ENCODE data around the gene SMIM14. TPM values are rescaled to one million over a fixed set of nuclear protein-coding genes. Genes with fewer than 3 reads are reported as not detected.
"Not testable (repeated sequence)": the region's sequence is repeated elsewhere in the genome, so short reads cannot be mapped to it uniquely, and the experiment has no call there.

Gene SMIM14
- total RNA-seq, 6 experiments from 2014 or later = 54.0 to 224 (median 124) TPM

DNA sequence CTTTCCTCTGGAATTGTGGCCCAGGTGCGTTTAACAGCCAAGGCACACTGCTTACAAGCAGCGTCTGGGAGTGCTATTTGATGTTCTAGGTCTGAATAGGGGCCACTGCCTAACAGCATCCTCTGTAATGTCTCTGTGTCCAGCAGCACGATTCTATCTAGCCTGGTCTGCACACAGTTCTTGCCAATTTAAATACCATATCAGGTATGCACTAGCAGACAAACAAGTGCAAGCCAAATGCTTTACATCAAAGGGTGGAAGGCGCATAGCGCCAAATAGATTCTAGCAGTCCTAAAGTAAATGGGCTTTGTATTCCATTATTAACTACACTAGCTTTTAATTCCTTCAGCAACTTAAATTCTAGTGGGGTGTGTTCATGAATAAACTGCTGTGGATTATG lies 95.6 kb downstream of the SMIM14 start:
- no peak for DNase-seq
- Histone ChIP-seq H3K4me3 (no peak overlapping the region), H3K27ac (peak overlapping the region in 2 of 3 donors; percentile 10 to 31), H3K9me3 (no peaks in the 10 kb centered on the region), H3K27me3 (no peaks in the 10 kb centered on the region), H3K36me3 (no peaks in the 10 kb centered on the region), H3K4me1 (peaks cover 0 to 30% (median 8%) of the 10 kb centered on the region in 4 donors)
- TF ChIP-seq, protein P1, sequence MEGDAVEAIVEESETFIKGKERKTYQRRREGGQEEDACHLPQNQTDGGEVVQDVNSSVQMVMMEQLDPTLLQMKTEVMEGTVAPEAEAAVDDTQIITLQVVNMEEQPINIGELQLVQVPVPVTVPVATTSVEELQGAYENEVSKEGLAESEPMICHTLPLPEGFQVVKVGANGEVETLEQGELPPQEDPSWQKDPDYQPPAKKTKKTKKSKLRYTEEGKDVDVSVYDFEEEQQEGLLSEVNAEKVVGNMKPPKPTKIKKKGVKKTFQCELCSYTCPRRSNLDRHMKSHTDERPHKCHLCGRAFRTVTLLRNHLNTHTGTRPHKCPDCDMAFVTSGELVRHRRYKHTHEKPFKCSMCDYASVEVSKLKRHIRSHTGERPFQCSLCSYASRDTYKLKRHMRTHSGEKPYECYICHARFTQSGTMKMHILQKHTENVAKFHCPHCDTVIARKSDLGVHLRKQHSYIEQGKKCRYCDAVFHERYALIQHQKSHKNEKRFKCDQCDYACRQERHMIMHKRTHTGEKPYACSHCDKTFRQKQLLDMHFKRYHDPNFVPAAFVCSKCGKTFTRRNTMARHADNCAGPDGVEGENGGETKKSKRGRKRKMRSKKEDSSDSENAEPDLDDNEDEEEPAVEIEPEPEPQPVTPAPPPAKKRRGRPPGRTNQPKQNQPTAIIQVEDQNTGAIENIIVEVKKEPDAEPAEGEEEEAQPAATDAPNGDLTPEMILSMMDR (IDR thresholded peaks at IDR 0.05) = no peak
- TF ChIP-seq POLR2A (IDR thresholded peaks at IDR 0.05) = no peak
- WGBS (ENCODE audit: insufficient coverage, low coverage, low lambda C conversion rate, missing lambda C conversion rate) = 42% methylated on average over 4 of the region's 5 CpGs
- peak; percentile 43 to 63 (median 56) for ATAC-seq
- intact Hi-C loops (cut with DNase I) = no loop called here

DNA sequence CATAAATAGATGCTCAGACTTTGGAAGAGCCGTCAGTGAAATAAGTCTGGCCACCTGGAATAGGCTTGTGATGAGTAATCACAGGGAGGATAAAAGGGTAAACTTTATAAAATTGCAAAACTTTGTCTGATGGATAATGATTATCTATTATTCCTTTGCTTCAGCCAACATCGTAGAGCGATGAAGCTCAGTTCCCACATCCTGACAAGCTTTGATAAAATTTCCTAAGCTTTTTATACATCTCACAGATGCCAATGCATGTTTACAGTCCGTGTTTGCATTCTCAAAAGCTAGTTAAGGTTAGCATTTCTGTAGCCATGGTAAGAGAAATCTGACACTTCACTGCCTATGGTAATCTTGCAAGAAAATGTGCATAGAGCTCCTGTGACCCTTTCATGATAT lies 96.1 kb downstream of the SMIM14 start:
- Histone ChIP-seq H3K4me3 (no peak overlapping the region), H3K9me3 (no peaks in the 10 kb centered on the region), H3K4me1 (peaks cover 0 to 30% (median 8%) of the 10 kb centered on the region in 4 donors), H3K36me3 (no peaks in the 10 kb centered on the region), H3K27me3 (no peaks in the 10 kb centered on the region), H3K27ac (peak overlapping the region in 2 of 3 donors; percentile 10 to 47)
- no peak for TF ChIP-seq POLR2A (IDR thresholded peaks at IDR 0.05)
- intact Hi-C loops (cut with DNase I) = no loop called here
- DNase-seq (no peak), ATAC-seq (peak; percentile 80 to 86 (median 82))
- WGBS (ENCODE audit: insufficient coverage, low coverage, low lambda C conversion rate, missing lambda C conversion rate) = 29% methylated on average over 4 of the region's 4 CpGs

DNA sequence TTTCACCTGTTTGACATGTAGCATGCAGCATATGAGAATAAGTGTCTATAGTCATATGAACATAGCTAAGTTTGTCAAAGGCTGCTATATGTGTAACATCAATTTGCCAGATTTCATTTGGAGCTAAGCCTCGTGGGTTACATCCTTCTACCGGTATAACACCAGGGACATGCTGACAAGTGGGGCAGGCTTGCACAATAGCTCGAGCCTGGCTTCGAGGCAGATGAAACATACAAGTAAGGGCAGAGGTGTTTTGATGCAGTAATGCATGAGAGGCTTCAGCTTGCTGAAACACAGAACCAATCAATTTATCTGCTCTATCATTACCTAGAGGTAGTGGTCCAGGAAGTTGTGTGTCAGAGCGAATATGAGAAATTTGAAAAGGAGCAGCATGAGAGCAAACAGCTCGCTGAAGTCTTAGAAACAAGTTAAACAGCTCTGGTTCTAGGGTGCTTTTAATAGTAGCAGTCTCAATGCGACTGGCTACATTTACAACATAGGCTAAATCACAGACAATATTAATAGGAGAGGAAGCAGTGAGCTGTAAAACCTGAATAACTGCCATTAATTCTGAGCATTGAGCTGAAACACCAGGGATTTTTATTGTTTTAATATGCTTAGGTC lies 96.6 kb downstream of the SMIM14 start:
- no peak for TF ChIP-seq POLR2A (IDR thresholded peaks at IDR 0.05)
- TF ChIP-seq, protein P1 (IDR thresholded peaks at IDR 0.05) = no peak
- intact Hi-C loops (cut with DNase I) = no loop called here

DNA sequence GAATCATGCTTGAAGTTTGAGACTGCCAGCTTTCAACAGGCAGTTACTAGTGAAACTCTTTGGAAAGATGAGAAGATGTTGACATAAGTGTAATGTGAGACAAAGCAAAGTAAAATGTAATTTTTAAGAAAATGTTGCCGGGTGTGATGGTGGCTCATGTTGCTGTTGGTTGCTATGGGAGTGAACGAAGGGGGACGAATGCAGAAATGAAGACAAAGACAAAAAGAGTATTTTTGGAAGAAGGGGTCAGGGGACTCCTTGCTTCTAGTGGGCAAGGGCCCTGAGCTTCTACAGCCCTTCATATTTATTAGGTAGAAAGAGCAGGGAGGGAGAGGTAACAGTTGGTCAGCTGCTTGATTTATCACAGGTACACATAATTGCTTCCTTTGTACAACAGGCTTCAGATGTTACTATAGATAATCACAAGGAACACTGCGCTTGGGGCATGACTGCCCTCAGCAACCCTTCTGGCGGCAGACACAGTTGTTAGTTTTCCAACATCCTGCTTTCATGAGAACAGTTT lies 99.5 kb downstream of the SMIM14 start:
- TF ChIP-seq, protein P1 (IDR thresholded peaks at IDR 0.05) = no peak
- TF ChIP-seq POLR2A (IDR thresholded peaks at IDR 0.05) = no peak
- no peak overlapping the region for H3K4me3 ChIP-seq
- DNase-seq (no peak), ATAC-seq (no peak)
- H3K4me1 ChIP-seq = peaks cover 0 to 29% (median 8%) of the 10 kb centered on the region in 4 donors
- peaks cover 0 to 3% (median 0%) of the 10 kb centered on the region in 4 donors for H3K36me3 ChIP-seq
- WGBS (ENCODE audit: insufficient coverage, low coverage, low lambda C conversion rate, missing lambda C conversion rate) = 87% methylated on average over 5 of the region's 5 CpGs
- no peaks in the 10 kb centered on the region for H3K27me3 ChIP-seq
- no peaks in the 10 kb centered on the region for H3K9me3 ChIP-seq
- intact Hi-C loops (cut with DNase I) = no loop called here
- no peak overlapping the region for H3K27ac ChIP-seq

More for the DNA sequence above, 96.6 kb downstream of the SMIM14 start:
- H3K4me1 ChIP-seq = peaks cover 0 to 30% (median 8%) of the 10 kb centered on the region in 4 donors
- no peaks in the 10 kb centered on the region for H3K36me3 ChIP-seq
- H3K9me3 ChIP-seq = no peaks in the 10 kb centered on the region
- H3K27ac ChIP-seq = peak overlapping the region in 1 of 3 donors; percentile 47
- H3K27me3 ChIP-seq = no peaks in the 10 kb centered on the region
- WGBS (ENCODE audit: insufficient coverage, low coverage, low lambda C conversion rate, missing lambda C conversion rate) = 40% methylated on average over 7 of the region's 7 CpGs
- peak; percentile 61 to 76 (median 62) for DNase-seq
- H3K4me3 ChIP-seq = no peak overlapping the region
- peak; percentile 74 to 77 (median 75) for ATAC-seq

DNA sequence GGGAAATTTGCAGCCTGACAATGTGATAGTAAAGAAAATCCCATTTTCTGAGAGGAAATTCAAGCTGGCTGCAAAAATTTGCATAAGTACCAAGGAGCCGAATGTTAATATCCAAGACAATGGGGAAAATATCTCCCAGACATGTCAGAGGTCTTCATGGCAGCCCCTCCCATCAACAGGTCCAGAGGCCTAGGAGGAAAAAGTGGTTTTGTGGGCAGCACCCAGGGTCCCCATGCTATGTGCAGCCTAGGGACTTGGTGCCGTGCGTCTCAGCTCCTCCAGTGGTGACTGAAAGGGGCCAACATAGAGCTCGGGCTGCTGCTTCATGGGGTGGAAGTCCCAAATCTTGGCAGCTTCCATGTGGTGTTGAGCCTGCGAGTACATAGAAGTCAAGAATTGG lies 105.1 kb downstream of the SMIM14 start:
- intact Hi-C loops (cut with DNase I) = no loop called here
- H3K27ac ChIP-seq = no peak overlapping the region
- no peak for DNase-seq

DNA sequence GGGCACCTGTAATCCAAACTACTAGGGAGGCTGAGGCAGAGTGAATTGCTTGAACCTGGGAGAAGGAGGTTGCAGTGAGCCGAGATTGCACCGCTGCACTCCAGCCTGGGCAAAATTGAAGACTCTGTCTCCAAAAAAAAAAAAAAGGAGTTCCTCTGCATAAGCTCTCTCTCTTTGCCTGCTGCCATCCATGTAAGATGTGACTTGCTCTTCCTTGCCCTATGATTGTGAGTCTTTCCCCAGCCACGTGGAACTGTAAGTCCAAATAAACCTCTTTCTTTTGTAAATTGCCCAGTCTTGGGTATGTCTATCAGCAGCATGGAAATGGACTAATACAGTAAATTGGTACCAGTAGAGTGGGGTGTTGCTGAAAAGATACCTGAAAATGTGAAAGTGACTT lies 106.4 kb downstream of the SMIM14 start:
- H3K36me3 ChIP-seq; intact Hi-C loops (cut with DNase I): not testable (repeated sequence)
- 42% methylated on average over 2 of the region's 3 CpGs for WGBS (ENCODE audit: insufficient coverage, low coverage, low lambda C conversion rate, missing lambda C conversion rate)

More for the DNA sequence above, 105.1 kb downstream of the SMIM14 start:
- H3K36me3 ChIP-seq = peaks cover 0 to 9% (median 0%) of the 10 kb centered on the region in 4 donors
- H3K4me3 ChIP-seq = no peak overlapping the region
- peaks cover 0 to 11% (median 4%) of the 10 kb centered on the region in 4 donors for H3K4me1 ChIP-seq
- ATAC-seq = no peak
- TF ChIP-seq POLR2A (IDR thresholded peaks at IDR 0.05) = no peak
- TF ChIP-seq, protein P1 (IDR thresholded peaks at IDR 0.05) = no peak
- no peaks in the 10 kb centered on the region for H3K27me3 ChIP-seq
- WGBS (ENCODE audit: insufficient coverage, low coverage, low lambda C conversion rate, missing lambda C conversion rate) = 100% methylated on average over 1 of the region's 5 CpGs
- H3K9me3 ChIP-seq = no peaks in the 10 kb centered on the region

More for the DNA sequence above, 106.4 kb downstream of the SMIM14 start:
- not testable (repeated sequence) for DNase-seq, H3K27me3 ChIP-seq, H3K9me3 ChIP-seq, H3K4me3 ChIP-seq, H3K27ac ChIP-seq, ATAC-seq
- peaks cover 0 to 13% (median 4%) of the 10 kb centered on the region in 4 donors for H3K4me1 ChIP-seq
